Hippocampal formation (tissue), 2 donors: ENCODE results near the gene SCFD2.
"Not testable (repeated sequence)": the region's sequence is repeated elsewhere in the genome, so short reads cannot be mapped to it uniquely, and the experiment has no call there.

Experiments
- DNase-seq, 2 donors: peaks; one replicate each; lab custom pipeline; 2025; lab: John Stamatoyannopoulos, UW

Gene SCFD2

DNA sequence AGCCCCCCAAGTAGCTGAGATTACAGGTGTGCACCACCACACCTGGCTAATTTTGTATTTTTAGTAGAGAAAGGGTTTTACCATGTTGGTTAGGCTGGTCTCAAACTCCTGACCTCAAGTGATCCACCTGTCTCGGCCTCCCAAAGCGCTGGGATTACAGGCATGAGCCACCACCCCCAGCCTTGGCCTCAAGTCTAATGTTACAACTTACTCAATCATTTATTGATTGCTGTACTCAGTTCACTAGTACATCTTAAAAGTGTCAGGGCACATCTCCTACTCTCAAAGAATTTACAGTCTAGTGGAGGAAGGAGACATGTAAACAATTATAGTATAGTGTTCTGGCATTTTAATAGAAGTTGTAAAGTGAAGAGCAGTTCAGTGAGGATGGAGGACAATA, 19.5 kb downstream of the SCFD2 start:
- not testable (repeated sequence) for DNase-seq

DNA sequence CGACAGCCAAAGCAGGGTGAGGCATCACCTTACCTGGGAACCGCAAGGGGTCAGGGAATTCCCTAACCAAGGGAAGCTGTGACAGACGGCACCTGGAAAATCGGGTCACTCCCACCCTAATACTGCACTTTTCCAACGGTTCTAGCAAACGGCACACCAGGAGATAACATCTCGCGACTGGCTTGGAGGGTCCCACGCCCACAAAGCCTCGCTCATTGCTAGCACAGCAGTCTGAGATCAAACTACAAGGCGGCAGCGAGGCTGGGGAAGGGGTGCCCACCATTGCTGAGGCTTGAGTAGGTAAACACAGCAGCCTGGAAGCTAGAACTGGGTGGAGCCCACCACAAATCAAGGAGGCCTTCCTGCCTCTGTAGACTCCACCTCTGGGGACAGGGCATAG, 25.7 kb downstream of the SCFD2 start:
- DNase-seq: not testable (repeated sequence)

- DNase-seq: not testable (repeated sequence)
Observed at GRCh38 chr4:53334916-53335315, 30.9 kb downstream of the SCFD2 start.

DNA sequence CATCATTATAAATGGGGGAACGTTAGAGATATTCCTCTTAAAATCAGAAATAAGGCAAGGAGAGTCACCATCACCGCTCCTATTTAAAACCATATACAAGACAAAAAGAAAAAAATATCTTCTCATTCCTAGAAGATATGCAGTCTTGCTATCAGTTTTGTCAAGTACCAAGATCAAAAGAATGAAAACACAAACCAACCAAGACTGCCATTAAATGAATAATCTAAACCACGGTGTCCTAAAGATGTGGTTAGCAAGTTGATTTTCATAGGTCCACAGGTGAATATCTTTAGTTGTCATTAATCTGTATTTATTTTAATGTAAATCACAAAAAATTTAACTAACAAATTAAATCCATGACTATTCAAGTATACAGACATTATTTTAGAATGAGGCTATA, 39.3 kb downstream of the SCFD2 start:
- no peak for DNase-seq

GRCh38 chr4:53322696-53323095, 43.2 kb downstream of the SCFD2 start:
- DNase-seq: no peak

DNA sequence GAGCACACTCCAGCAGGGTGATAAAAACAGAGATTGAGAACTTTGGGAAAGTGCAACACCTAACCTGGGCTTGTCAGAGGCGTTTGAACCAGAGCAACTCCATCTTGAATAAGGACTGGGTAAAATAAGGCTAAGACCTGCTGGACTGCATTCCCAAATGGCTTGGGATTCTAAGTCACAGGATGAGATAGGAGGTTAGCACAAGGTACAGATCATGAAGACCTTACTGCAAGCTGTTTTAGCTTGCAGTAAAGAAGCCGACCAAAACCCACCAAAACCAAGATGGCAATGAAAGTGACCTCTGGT, 43.9 kb downstream of the SCFD2 start:
- no peak for DNase-seq

- DNase-seq: no peak
Observed at GRCh38 chr4:53321151-53321983, 44.5 kb downstream of the SCFD2 start.

GRCh38 chr4:53315300-53315699, 50.6 kb downstream of the SCFD2 start:
- DNase-seq: no peak

DNA sequence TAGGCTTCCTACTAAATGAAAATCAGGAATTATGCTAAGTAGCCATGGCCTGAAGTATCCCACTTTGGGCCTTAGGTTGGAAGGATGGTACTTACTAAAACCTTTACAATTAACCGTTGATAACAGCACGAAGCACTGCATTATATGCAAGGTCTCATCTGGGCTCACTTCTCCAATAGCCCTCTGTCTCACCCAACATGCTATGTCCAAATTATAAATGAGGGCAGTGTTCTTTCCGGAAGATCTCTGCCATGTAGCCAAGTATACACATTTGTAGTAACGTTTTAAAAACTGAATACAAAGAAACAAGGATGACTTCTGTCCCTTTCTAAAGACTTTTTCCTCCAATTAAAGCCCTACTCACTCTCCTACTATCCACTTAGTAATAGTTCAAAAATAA, 51.6 kb downstream of the SCFD2 start:
- DNase-seq: no peak

DNA sequence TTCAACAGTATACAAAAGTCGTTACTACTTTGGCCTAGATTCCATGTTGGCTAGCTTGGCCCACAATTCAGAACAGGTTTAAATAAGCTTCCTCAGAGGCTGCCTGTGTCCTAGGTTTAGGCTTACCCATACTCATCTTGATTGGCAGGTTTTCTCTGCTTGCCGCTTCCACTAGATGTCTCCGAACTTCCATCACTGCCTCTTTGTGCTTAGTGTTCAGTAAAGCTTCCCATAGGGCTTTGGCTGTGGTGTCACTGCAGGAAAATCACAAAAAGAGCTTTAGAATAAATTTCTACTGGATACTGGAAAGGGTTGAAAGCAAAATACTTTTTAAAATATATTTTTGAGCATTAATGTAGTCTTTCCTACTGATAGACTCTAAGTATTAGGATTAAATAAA, 52.4 kb downstream of the SCFD2 start:
- DNase-seq: peak; percentile 14 to 42

DNA sequence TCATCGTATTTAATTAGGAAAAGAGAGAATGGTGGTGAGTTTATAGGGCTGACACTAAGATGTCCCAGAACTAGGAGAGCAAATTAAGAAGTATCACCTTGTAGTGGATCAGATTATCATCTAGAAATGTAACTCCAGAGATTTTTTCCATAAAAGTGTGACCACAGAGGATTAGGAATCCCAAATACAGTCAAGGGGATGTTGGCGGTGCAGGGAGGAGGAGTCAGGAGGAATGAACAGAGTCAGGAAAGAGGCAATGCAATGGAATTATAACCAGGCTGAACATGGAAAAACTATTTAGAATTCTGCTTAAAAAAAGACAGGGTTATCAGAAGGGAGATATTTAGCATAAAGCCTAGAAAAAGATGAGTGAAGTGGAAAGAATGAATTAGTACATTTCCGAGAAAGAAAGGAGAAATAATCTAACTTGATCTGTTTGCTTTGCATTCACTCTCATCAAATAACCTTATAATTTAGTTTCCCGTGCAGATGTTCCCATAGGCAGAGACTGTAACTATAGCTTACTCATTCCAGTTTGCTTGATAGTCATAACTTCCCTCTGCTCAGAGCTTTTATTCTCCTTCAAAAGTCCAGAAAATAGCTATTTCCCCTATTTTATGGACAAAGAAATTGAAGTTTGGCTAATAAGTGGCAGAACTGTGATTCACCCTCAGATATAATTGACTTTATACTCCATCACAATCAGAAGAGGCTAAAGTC, 56.4 kb downstream of the SCFD2 start:
- DNase-seq: no peak

DNA sequence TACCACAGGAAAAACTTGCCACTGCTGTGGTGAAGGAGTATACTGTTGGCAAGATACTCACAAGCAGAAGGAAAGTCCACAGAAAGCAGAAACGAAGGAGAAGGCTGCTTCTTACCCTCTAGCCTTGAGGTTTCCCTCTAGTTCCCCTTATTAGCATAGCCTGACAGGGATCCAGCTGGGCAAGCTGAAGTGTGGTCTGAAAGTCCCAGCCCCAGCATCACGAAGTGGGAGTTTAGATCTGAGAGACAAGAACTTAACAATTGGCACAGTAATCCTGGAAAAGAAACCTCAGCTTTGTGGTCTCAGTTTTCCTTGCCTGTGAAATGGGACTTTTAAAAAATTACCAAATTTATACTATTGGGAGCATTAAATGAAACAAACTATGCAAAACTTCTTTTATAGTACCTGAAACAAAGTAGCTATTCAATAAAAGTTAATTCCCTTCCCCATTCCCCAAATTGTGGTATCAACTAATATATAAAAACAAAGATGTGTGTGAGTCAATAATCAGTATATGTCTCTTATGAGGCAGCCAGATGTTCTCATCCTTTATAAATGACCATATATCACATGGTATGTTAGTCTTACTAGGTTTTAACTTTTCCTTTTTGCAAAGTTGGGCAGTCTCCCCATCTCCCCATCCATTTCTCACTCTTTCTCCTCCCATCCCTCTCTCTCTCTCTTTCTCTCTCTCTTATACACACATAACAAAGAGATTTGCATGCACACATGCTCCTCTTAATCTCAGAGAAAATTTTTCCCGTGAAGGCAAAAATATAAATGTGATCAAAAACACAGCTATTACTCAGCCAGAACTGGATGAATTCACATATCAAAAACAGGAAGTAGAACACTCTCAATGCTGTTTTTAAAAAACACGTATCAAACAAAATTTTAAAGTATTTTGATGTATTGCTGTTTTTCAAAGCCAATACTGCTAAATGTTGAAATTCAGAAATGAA, 57.8 kb downstream of the SCFD2 start:
- no peak for DNase-seq

DNA sequence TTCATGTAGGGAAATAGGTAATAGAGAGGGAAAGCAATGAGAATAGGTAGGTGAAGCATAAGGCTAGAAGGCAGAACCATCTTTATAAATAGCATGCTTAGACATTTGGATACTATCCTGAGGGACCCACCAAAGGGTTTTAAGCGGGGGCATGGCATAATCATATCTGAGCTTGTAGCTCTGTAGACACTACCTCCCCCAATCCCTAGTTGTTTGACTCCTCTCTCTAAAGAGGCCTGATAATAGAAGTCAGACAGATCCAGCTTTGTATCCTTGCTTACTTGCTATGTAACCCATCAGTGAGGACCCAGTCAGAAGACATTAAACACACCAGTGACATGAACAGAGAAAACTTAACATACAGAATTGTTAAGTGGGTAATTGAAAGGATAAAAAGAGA, 58.7 kb downstream of the SCFD2 start:
- no peak for DNase-seq

GRCh38 chr4:53306729-53307128, 59.1 kb downstream of the SCFD2 start:
- DNase-seq: no peak

DNA sequence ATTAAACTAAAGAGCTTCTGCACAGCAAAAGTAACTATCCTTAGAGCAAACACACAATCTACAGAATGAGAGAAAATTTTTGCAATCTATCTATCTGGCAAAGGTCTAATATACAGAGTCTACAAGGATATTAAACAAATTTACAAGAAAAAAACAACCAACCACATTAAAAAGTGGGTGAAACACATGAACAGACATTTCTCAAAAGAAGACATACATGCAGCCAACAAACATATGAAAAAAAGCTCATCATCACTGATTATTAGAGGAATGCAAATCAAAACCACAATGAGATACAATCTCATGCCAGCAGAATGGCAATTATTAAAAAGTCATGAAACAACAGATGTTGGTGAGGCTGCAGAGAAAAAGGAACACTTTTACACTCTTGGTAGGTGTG, 73.7 kb downstream of the SCFD2 start:
- not testable (repeated sequence) for DNase-seq

DNA sequence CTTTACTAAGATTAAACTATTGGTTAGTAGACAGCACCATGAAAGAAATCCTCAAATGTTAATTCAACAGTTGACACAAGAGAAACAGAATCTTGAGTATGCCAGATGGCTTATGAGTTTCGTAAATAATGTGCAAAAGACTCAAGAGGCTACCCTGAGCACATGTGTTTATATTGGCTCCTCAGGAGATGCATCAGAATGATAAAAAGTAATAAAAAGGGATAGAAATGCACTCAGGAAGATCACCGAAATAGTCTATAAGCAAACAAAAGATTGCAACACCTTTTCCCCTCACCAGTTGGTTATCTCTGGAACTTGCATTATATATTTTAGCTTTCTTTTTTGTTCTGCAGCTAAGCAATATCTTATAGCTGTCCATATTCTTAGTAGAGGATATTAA, 84.4 kb downstream of the SCFD2 start:
- DNase-seq: no peak

- DNase-seq: no peak
Observed at GRCh38 chr4:53280846-53281245, 85.0 kb downstream of the SCFD2 start.

GRCh38 chr4:53274609-53275268, 91.1 kb downstream of the SCFD2 start:
- DNase-seq: no peak

DNA sequence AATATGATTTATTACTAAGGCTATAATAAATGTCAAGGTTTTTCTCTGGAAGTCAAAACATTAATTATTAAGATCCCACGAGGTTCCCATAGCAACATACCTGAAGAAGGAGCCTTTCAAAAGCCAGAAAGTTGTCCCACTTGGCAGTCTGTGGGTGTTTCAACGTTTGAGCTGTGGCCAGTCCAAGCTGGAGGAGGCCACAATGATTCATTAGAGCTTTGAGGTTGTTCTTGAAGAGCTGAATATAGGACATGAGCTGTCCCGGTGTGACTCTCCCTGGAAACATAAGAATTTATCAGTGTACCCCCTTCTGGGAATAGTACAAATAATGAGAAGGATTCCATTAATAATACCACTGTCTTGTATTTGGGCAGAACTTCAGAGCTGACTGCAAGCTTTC, 92.1 kb downstream of the SCFD2 start:
- DNase-seq: no peak

DNA sequence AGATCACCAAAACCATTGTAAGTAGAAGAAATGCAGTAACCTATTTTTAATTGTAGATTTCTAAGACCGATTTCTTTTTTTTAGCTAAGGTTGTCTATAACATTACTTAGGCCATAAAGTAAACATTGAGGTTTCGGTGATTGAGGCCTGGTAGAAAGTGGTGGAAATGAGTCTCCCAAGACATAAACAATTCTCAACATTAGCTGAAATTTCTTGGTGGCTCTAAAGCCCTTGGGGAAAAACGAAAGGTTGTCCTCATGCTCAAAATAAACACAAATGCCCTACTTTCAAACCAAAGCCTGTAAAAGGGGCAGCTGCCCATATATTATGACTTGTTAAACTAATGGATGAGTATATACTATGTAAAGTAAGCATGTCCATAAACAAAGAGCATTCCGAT, 98.8 kb downstream of the SCFD2 start:
- DNase-seq: no peak

DNA sequence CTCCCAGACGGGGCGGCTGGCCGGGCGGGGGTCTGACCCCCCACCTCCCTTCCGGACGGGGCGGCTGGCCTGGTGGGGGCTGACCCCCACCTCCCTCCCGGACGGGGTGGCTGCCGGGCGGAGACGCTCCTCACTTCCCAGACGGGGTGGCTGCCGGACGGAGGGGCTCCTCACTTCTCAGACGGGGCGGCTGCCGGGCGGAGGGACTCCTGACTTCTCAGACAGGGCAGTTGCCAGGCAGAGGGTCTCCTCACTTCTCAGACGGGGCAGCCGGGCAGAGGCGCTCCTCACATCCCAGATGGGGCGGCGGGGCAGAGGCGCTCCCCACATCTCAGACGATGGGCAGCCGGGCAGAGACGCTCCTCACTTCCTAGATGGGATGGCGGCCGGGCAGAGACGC, 109.9 kb downstream of the SCFD2 start:
- not testable (repeated sequence) for DNase-seq

DNA sequence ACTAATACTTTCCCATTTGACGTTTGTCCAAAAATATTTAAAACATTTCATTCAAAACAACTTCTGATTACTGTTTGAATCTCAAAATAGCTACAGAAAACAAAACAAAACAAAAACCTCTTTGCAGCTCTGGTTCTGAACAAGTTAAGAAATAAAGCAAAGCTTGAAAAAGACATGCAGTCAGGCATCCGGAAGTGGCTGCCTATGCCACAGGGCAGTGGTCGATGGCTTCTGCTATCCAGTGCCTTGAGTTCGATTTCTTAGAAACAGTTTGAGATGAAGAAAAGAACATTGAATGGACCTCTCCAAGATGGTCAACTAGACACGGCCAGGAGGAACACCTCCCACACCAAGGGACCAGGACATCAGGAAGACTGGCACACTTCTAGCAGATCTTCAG, 125.3 kb downstream of the SCFD2 start:
- DNase-seq: no peak
